ENCODE results near the gene NFASC. TPM values are rescaled to one million over a fixed set of nuclear protein-coding genes. Genes with fewer than 3 reads are reported as not detected.
A peak's percentile ranks its signal among the peaks of the same experiment; 100 is the strongest.

NFASC gene
- total and polyA plus RNA-seq, 2 experiments from 2014 or later, result 3.9 to 11.7 TPM

DNA sequence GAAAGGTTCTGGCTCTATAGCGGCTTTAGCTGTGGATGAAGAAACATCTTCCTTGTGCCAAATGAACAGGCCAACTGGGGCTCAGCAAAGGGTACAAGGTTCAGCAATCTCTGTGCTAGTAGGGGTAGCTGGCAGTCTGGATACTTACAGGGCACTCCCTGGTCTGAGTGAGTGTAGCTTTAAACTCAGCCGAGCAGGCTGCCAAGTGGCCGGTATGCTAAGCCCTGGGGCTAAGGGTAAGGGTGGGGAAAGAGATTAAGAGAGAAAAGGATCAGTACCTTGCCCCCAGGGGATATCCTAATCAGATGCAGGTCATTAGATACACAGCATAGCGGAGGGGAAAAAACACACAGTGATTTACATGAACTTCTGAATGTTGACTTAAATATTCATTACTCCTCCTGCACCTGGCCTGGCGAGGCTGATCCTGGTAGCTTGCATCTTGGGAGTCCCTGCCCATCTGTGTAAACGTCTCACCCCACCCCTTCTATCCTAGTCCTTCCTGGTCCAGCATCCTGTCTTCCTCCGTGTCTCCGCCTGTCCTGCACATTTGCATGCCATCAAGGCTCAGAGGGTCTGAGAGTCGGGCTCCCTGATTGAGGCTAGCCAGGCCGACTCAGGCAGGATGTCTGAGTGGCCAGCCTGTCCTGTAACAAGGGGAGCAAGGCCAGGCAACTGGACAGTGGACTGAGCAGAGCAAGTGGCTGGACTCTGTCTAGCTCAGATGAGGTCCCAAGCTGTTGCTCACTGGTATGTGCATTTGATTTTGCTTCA, 132.9 kb downstream of the NFASC start:
- Mint-ChIP-seq H3K4me1 (peaks cover 28% of the 10 kb centered on the region), H3K27me3 (ENCODE audit: insufficient read depth, low read depth, poor library complexity) (peaks cover 11% of the 10 kb centered on the region), H3K9me3 (no peaks in the 10 kb centered on the region), H3K4me3 (no peak overlapping the region), H3K27ac (0 out of 2 replicates have a peak overlapping the region, but pooled peaks have one; percentile 26), H3K36me3 (ENCODE audit: low read depth) (no peaks in the 10 kb centered on the region)
- Histone ChIP-seq H2AFZ (no peak overlapping the region), H3K9me2 (ENCODE audit: insufficient read depth) (no peaks in the 10 kb centered on the region), H3K79me2 (replicated peaks; ENCODE audit: insufficient read depth) (no peaks in the 10 kb centered on the region), H3F3A (replicated peaks; ENCODE audit: low read depth) (no peaks in the 10 kb centered on the region), H3K4me3 (no peak overlapping the region), H3K36me3 (ENCODE audit: insufficient read depth) (no peaks in the 10 kb centered on the region), H3K4me1 (ENCODE audit: insufficient read depth) (peaks cover 10% of the 10 kb centered on the region), H3K4me2 (peak overlapping the region; percentile 26; the same call in 1 of the 2 replicates), H3K27ac (ENCODE audit: low read depth) (no peak overlapping the region; the same call in 1 of the 2 replicates), H3K27me3 (ENCODE audit: insufficient read depth) (no peaks in the 10 kb centered on the region), H4K20me1 (replicated peaks; ENCODE audit: insufficient read depth) (no peaks in the 10 kb centered on the region)
- peak; percentile 32 for DNase-seq (ENCODE audit: low spot score)
- TF ChIP-seq STAT1 (IDR thresholded peaks at IDR 0.05; ENCODE audit: unreplicated experiment) (no peak), EZH2 (IDR thresholded peaks at IDR 0.05; ENCODE audit: low read depth, unreplicated experiment) (no peak), EZH2phosphoT487 (IDR thresholded peaks at IDR 0.05; ENCODE audit: unreplicated experiment) (no peak), CTCF (conservative IDR thresholded peaks at IDR 0.05; ENCODE audit: low read depth in 2 of 2) (no peak), CREB1 (CRISPR knock-in tag; IDR thresholded peaks at IDR 0.05; ENCODE audit: low read depth) (no peak), ETS1 (IDR thresholded peaks at IDR 0.05) (no peak), ZNF331 (CRISPR knock-in tag; IDR thresholded peaks at IDR 0.05; ENCODE audit: low read depth) (no peak), POLR2AphosphoS5 (IDR thresholded peaks at IDR 0.05; ENCODE audit: low read depth) (no peak)
- TF ChIP-seq, protein P1, sequence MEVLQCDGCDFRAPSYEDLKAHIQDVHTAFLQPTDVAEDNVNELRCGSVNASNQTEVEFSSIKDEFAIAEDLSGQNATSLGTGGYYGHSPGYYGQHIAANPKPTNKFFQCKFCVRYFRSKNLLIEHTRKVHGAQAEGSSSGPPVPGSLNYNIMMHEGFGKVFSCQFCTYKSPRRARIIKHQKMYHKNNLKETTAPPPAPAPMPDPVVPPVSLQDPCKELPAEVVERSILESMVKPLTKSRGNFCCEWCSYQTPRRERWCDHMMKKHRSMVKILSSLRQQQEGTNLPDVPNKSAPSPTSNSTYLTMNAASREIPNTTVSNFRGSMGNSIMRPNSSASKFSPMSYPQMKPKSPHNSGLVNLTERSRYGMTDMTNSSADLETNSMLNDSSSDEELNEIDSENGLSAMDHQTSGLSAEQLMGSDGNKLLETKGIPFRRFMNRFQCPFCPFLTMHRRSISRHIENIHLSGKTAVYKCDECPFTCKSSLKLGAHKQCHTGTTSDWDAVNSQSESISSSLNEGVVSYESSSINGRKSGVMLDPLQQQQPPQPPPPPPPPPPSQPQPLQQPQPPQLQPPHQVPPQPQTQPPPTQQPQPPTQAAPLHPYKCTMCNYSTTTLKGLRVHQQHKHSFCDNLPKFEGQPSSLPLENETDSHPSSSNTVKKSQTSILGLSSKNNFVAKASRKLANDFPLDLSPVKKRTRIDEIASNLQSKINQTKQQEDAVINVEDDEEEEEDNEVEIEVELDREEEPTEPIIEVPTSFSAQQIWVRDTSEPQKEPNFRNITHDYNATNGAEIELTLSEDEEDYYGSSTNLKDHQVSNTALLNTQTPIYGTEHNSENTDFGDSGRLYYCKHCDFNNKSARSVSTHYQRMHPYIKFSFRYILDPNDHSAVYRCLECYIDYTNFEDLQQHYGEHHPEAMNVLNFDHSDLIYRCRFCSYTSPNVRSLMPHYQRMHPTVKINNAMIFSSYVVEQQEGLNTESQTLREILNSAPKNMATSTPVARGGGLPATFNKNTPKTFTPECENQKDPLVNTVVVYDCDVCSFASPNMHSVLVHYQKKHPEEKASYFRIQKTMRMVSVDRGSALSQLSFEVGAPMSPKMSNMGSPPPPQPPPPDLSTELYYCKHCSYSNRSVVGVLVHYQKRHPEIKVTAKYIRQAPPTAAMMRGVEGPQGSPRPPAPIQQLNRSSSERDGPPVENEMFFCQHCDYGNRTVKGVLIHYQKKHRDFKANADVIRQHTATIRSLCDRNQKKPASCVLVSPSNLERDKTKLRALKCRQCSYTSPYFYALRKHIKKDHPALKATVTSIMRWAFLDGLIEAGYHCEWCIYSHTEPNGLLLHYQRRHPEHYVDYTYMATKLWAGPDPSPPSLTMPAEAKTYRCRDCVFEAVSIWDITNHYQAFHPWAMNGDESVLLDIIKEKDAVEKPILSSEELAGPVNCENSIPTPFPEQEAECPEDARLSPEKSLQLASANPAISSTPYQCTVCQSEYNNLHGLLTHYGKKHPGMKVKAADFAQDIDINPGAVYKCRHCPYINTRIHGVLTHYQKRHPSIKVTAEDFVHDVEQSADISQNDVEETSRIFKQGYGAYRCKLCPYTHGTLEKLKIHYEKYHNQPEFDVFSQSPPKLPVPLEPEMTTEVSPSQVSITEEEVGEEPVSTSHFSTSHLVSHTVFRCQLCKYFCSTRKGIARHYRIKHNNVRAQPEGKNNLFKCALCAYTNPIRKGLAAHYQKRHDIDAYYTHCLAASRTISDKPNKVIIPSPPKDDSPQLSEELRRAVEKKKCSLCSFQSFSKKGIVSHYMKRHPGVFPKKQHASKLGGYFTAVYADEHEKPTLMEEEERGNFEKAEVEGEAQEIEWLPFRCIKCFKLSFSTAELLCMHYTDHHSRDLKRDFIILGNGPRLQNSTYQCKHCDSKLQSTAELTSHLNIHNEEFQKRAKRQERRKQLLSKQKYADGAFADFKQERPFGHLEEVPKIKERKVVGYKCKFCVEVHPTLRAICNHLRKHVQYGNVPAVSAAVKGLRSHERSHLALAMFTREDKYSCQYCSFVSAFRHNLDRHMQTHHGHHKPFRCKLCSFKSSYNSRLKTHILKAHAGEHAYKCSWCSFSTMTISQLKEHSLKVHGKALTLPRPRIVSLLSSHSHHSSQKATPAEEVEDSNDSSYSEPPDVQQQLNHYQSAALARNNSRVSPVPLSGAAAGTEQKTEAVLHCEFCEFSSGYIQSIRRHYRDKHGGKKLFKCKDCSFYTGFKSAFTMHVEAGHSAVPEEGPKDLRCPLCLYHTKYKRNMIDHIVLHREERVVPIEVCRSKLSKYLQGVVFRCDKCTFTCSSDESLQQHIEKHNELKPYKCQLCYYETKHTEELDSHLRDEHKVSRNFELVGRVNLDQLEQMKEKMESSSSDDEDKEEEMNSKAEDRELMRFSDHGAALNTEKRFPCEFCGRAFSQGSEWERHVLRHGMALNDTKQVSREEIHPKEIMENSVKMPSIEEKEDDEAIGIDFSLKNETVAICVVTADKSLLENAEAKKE (CRISPR knock-in tag; IDR thresholded peaks at IDR 0.05), result no peak
- ATAC-seq, result peak; percentile 74
